Fibroblast of skin of right biceps (primary cell): ENCODE data around the gene ITGA5.
A peak's percentile ranks its signal among the peaks of the same experiment; 100 is the strongest.

Source experiments
- DNase-seq: peaks from one replicate; pipeline ENCODE4 v3.0.0-alpha.2; 2013

The ITGA5 gene

GRCh38 chr12:54419088-54419887 is at the start of gene ITGA5:
Gene ITGA5, minus strand, starts transcription at chr12:54419266. Its CDS starts 68 bp downstream, at chr12:54419198.
- peak; percentile 81 for DNase-seq

- no peak for DNase-seq
Measured at GRCh38 chr12:54465857-54466523, 46.9 kb upstream of the ITGA5 start.

DNA sequence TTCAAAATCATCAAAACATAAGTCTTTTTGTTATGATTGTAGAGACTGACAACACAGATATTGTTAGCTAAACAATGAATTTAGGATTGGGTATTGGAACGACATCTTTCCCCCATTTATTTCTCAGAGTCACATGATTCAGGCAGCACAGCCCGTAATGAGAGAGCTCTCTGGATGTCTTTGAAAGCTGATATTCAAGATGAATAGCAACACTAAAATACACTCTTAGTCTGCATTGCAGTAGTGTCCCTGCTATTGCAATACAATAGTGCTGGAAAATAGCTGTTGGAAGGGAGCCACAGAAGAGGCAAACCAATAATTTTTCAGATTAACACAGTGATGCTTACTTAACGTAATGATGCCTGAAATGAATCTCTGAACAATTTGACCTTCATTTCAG is 44.4 kb upstream of the ITGA5 start:
- DNase-seq: no peak

- DNase-seq: peak; percentile 61
Measured at GRCh38 chr12:54463034-54463433, 44.0 kb upstream of the ITGA5 start.

DNA sequence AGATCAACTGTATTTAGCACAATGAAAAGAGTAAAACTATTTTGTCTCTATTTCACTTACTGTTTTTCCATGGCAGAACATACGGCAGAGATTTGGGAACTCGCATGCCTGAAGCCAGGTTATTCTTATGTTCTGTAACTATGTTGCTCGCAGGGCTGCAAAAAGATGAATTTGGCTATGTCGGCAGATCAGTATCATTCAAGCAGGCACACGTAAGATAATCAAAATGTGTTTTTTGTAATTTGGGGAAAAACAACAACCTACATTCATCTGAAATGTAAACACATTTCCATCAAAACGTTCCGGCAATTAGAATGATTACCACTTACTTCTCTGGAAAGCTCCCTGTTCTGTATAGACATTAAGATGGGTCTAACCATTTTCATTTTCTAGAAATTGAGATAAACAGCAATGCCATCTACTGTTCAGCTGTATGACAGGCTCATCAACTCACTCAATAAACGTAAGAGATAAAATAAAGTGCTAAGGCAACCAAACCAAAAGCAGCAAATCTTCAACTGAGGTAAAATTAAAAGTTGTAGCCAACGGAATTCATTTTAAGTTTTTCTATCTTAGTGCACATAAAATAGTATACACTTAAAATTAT is 41.4 kb upstream of the ITGA5 start:
- DNase-seq: no peak

DNA sequence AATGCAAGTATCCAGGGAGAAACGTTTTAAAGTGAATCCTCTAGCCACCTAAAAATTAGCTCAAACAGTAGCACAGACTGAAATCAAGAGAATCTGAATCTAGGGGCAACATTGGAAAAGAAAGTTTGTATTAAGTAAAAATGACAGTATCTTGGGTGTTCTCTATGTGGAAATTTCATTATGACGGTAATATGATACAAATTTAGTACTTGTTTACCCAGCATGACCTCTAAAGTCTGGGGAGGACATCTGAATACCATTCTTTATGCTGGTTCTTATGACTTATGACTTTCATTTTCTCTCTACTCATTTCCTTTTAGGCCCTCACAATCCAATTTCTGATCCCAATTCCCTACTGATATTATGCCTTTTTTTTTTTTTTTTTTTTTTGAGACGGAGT is 40.3 kb upstream of the ITGA5 start:
- no peak for DNase-seq

DNA sequence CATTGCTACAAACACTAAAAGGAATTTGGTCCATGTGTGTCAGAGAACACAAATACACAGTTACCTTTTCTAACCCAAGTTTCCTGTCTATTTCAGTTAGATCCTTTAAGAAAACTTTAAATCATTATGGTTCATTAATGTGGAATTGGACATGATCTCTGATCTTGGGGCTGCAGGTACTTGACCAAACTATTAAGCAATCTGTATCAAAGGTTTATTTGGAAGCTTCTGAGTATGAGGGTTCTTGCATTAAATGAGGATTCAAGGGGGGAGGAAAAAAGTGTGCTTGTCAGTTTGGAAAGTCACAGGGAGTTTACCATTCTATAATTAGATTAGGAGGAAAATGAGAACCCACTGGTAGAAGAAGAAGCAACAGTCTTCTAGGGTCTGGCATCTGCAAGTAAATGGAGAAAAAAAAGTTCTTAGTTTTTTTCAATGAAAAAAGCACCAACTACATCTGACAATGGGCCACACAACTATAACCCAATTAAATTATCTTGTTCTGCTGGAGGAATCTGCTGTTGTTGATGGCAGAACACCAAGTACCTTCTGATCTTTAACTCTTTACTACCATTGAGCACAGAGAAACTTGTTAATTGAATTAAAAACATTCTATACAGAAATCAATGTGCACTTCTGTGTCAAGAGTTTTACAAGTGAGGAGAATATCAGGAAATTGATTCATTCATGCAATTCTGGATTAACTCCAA is 36.8 kb upstream of the ITGA5 start:
- no peak for DNase-seq

DNA sequence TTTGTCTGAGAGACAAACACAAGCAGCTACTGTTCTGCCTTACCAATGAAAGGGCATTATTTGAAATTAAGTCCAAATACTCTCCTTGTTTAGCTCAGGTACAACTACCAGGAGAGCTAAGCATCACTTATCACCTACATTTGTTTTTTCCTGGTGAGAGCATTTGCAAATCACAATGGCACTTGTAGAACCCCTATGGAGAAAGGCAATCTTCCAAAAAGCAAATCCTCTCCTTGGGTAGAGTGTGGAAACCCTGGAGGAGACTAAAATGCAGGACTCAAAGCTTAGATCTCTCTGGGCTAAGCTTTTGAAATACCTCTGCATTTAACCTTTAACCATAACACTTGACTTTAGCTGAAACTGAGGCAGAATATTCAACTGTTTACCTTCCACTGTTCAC is 33.6 kb upstream of the ITGA5 start:
- no peak for DNase-seq

- no peak for DNase-seq
Measured at GRCh38 chr12:54448344-54448743, 29.3 kb upstream of the ITGA5 start.

DNA sequence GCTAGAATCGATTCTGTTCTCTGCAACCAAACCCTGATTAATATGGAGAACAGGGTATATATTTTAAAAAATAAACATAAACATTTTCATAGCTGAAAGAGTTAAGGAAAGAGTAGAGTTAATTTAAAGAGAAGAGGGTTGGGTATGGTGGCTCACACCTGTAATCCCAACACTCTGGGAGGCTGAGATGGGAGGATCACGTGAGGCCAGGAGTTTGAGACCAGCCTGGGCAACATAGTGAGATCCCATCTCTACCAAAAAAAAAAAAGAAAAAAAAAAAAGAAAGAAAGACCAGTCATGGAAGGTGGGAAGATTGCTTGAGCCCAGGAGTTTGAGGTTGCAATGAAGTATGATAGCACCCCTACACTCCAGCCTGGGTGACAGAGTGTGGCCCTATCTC is 28.9 kb upstream of the ITGA5 start:
- DNase-seq: no peak

DNA sequence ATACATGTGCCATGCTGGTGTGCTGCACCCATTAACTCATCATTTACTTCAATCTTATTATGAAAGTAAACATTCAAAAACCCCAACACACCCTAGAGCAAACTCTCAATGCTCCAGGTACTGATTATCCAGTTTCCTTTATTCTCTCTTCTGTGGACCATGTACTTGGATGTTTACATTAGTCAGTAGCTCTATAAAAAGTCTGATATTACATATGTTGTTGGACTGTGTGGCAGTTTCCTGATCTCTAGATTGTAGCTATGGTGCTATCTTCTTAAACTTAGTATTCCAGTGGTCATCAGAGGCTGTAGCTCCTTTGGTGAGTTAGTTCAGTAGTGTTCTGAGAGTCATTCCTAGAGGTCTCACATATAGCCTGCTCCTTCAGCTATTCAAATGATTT is 25.1 kb upstream of the ITGA5 start:
- no peak for DNase-seq

DNA sequence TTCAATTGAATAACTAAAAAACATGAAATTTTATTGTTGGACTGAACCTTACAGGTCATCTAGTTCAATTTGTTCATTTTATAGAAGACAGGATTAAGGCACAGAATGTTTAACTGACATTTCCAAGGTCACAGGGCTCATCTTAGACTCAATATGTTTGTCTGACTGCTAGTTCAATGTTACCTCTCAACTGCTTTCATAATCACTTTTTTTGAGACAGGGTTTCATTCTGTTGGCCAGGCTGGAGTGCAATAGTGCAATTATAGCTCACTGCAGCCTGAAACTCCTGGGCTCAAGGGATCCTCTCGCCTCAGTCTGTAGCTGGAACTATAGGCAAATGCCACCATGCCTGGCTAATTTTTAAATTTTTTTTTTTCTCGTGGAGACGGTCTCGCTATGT is 24.4 kb upstream of the ITGA5 start:
- no peak for DNase-seq

DNA sequence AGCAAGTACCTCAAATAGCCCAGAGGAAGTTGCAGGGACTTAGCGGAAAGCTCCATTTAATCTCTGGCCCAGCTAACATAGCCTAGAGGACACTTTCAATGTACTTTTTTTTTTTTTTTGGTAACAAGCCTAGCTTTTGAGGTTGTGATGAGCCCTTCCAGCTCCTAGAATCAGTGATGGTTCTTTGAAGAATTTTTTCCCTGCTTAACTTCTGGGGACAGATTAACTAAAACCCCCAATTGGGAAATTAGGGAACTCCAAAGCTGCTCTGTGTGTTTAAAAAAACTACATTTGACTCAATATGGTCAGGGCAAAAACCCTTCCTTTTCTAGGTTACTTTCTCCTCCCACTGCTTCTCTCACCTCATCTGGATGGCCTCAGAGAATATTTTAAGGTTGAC is 23.9 kb upstream of the ITGA5 start:
- no peak for DNase-seq

DNA sequence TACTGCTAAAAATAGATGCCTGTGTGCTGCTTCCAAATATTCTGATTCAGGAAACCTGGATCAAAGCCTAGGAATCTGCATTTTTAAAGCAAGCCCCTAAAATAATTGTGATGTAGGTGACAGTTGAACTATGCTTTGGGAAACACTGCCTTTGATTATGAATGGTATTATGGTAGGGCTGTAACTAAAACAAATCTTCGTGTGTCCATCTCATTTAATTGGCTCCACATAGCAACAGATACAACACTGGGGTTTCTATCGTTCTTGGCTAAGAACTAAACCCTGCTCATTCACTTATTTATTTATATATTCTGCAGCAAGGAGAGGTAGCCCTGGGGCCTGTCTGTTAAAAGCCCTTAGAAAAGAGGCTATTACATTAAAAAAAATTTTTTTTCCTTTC is 23.0 kb upstream of the ITGA5 start:
- no peak for DNase-seq

- peak; percentile 81 for DNase-seq
Measured at GRCh38 chr12:54439521-54440255, 20.6 kb upstream of the ITGA5 start.

DNA sequence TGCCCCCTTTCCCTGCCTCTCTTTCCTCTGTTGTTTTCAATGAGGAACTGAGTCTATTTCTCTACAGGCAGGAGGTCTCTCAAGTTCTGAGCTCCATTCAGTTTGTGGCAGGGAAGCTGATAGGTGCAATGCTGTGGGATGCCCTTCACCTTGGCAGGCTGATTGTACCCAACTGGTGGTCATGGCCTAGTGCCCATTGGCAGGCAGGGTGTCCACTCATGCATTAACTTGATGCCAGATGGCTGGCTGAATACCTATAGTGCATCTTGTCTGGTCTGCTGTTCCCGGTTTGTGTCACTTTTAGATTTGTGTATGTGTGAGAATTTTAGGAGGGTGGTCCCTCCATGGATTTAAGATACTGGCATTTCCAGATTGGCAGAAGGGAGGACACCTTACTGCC is 20.0 kb upstream of the ITGA5 start:
- DNase-seq: no peak

DNA sequence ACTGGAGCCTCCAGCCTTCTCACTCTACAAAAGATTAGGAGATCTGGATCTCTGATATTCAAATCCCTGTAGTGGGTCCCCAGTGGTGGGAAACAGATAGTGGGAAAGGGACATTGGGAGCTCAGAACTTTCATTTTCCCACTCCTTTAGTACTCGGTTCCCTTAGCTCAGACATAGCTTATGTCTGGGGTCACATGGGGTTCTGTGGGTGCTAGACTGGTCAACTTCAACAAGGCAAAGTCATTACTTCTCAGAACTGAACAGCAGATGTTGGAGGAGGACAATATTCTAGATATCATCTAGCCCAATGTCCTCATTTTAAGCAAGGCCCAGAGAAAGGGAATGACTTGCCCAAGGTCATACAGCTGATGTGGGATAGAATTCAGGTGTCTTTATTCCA is 19.5 kb upstream of the ITGA5 start:
- no peak for DNase-seq

DNA sequence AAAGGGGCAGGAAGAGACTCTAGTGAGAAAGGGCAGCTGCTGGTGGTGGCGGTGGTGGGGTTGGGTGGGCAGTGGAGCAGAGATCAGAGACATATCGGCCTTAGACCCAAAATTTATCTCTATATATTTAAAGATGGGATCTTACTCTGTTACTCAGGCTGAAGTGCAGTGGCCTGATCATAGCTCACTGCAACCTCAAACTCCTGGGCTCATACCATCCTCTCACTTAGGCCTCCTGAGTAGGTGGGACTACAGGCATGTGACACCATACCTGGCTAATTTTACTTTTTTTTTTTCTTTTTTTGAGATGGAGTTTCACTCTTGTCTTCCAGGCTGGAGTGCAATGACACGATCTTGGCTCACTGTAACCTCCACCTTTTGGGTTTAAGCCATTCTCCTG is 18.6 kb upstream of the ITGA5 start:
- no peak for DNase-seq

DNA sequence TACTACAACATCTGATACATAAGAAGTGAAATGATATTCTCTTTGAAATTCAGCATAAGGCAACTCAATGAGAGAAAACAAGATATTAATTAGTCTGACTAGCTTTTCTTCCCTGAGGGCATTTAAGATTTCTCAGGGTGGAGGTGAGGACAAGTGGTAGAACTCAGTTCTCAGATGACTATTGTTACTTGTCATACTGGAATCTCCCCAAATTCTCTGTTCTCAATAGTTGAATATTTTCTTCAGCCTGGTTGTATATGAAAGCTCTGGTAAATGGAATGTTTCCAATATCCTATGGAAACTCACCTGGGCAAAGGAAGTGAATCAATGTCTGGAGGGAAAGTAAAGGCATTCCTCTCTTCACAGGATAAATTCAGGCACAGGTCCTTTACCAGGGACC is 18.2 kb upstream of the ITGA5 start:
- no peak for DNase-seq

DNA sequence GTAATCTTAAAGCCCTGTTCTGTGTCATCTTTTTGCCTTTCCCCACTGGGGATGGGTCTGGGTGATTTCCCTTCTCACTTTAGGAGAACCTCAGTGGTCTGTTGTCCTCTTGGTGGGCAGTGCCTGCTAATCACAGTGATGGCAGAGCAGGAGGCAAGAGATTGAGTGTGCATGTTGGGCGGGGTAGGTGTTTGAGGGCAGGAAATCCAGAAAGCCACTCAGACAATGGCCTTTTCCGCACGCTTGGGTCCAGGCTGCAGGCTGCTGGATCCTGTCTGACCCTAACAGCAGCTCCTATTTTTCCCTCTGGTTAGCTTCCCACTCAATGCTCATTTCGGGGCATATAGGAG is 13.7 kb upstream of the ITGA5 start:
- DNase-seq: no peak

DNA sequence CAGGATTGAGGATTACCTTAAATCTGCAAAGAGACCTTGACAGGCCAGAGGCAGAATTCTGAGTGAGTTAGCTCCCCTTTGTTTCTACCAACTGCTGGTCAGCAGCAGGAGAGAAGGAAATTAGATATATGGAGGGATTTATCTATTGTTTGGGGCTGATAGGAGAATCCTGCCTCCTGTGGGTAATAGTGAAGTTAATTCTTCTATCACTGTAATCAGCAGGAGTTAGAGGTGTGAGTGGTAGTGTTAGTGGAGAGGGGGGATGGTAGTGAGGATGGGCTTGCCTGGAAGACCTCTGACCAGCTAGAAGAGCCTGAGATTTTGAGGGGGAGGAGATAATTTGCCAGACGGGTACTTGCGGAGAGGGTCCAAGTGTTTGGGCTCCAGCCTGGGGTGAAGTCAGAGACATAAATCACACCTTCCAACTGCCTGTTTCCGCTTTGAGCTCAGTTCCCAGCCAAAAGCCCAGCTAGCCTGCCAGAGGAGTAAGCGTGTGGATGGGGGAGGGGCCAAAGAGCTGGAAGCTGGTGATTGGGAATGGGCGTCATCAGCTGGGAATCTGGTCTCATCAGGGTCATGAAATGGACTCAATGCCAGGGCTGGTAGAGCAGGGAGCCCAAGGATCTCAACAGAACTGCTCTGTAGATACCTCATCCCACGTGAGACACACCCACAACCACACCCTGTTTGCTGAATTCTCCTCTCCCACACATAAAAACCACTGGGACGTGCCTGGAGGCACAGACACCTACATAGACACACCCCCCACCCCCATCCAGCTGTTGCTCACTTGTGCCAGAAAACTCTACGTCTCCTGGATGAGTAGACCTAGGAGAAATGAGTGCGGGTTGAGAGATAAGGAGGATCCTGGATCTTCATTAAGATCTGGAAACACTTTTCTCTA is 13.1 kb upstream of the ITGA5 start:
- peak; percentile 93 for DNase-seq
